GM12872 (cell line): ENCODE data around the gene ARL6IP4.

Source experiments
- CTCF ChIP-seq: IDR thresholded peaks from 3 replicates; pipeline ENCODE4 v1.5.1; 2011; ENCODE audit warnings: low read depth, mild to moderate bottlenecking, low read length, moderate library complexity; ENCODE audit not compliant: insufficient read depth

ARL6IP4 gene

GRCh38 chr12:123024819-123025391, 44.4 kb downstream of the ARL6IP4 start:
- no peak for TF ChIP-seq CTCF

GRCh38 chr12:123026094-123026853, 45.8 kb downstream of the ARL6IP4 start:
- TF ChIP-seq CTCF = no peak

- no peak for TF ChIP-seq CTCF
Observed at GRCh38 chr12:123027726-123028445, 47.4 kb downstream of the ARL6IP4 start.

GRCh38 chr12:123028475-123028874, 48.0 kb downstream of the ARL6IP4 start:
- no peak for TF ChIP-seq CTCF

- no peak for TF ChIP-seq CTCF
Observed at GRCh38 chr12:123029550-123029949, 49.1 kb downstream of the ARL6IP4 start.

- no peak for TF ChIP-seq CTCF
Observed at GRCh38 chr12:123030686-123031085, 50.2 kb downstream of the ARL6IP4 start.

GRCh38 chr12:123031171-123031845, 50.8 kb downstream of the ARL6IP4 start:
- TF ChIP-seq CTCF = no peak
